ENCODE data around the gene ATP6V0A1. TPM values are rescaled to one million over a fixed set of nuclear protein-coding genes. Genes with fewer than 3 reads are reported as not detected.

ATP6V0A1 gene
- total RNA-seq, 1 experiment from 2014 or later = 55.2 TPM

DNA sequence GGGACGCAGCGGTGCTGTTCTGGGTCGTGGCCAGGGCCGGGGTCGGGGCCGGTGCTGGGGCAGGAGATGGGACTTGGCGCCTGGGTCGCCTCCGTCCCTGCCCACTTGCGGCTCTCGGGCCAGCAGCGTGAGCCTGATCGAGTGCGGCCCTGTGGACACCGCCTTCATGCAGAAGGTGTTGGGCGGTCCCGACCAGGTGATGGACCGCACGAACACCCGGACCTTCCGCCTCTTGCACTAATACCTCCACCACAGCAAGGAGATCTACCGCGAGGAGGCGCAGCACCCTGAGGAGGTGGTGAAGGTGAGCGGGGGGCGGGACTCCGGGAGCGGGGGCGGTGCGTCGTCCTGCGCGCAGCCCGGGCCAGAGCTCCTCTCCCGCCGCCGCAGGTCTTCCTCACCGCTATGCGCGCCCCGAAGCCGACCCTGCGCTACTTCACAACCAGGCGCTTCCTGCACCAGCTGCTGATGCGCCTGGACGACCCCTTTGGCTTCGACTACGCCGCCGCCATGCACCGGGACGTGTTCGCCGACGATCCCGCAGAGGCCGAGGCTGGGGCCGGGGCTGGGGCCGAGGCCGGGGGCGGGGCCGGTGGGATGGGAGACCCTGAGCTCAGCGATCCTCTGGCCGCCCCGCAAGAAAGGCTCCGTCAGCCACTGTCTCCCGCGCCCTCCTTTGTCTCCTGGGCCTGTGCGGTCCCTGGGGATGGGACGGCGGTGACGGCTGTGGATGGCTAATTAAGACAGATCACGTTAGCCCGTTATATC lies 89.6 kb downstream of the ATP6V0A1 start (continued):
- TF ChIP-seq ZNF317 (CRISPR knock-in tag; IDR thresholded peaks at IDR 0.05; ENCODE audit: borderline replicate concordance, low read depth) (no peak), FOXK1 (CRISPR knock-in tag; IDR thresholded peaks at IDR 0.05) (no peak), NFYB (CRISPR knock-in tag; conservative IDR thresholded peaks at IDR 0.05; ENCODE audit: low read depth) (no peak), NFE2L1 (CRISPR knock-in tag; IDR thresholded peaks at IDR 0.05) (no peak), ESRRA (CRISPR knock-in tag; IDR thresholded peaks at IDR 0.05; ENCODE audit: borderline replicate concordance) (no peak), FOXJ3 (CRISPR knock-in tag; IDR thresholded peaks at IDR 0.05; ENCODE audit: borderline replicate concordance) (no peak), CREB1 (CRISPR knock-in tag; IDR thresholded peaks at IDR 0.05) (no peak), GABPB1 (CRISPR knock-in tag; IDR thresholded peaks at IDR 0.05) (no peak), KAT7 (CRISPR knock-in tag; IDR thresholded peaks at IDR 0.05; ENCODE audit: borderline replicate concordance) (no peak), ZNF121 (CRISPR knock-in tag; IDR thresholded peaks at IDR 0.05) (no peak), HMGA2 (CRISPR knock-in tag; IDR thresholded peaks at IDR 0.05) (no peak), RELA (CRISPR knock-in tag; IDR thresholded peaks at IDR 0.05; ENCODE audit: borderline replicate concordance) (no peak), MYBL2 (CRISPR knock-in tag; IDR thresholded peaks at IDR 0.05) (0 out of 2 replicates have a peak, but pooled peaks have one; percentile 43), CBFB (CRISPR knock-in tag; IDR thresholded peaks at IDR 0.05; ENCODE audit: low read depth) (peak; percentile 37; the same call in 1 of the 2 replicates), TEAD4 (CRISPR knock-in tag; IDR thresholded peaks at IDR 0.05) (no peak)
- TF ChIP-seq, protein P1, sequence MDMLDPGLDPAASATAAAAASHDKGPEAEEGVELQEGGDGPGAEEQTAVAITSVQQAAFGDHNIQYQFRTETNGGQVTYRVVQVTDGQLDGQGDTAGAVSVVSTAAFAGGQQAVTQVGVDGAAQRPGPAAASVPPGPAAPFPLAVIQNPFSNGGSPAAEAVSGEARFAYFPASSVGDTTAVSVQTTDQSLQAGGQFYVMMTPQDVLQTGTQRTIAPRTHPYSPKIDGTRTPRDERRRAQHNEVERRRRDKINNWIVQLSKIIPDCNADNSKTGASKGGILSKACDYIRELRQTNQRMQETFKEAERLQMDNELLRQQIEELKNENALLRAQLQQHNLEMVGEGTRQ (CRISPR knock-in tag; IDR thresholded peaks at IDR 0.05) = peak; percentile 60
- TF ChIP-seq, protein P2, sequence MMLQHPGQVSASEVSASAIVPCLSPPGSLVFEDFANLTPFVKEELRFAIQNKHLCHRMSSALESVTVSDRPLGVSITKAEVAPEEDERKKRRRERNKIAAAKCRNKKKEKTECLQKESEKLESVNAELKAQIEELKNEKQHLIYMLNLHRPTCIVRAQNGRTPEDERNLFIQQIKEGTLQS (CRISPR knock-in tag; conservative IDR thresholded peaks at IDR 0.05) = no peak
- TF ChIP-seq, protein P3, sequence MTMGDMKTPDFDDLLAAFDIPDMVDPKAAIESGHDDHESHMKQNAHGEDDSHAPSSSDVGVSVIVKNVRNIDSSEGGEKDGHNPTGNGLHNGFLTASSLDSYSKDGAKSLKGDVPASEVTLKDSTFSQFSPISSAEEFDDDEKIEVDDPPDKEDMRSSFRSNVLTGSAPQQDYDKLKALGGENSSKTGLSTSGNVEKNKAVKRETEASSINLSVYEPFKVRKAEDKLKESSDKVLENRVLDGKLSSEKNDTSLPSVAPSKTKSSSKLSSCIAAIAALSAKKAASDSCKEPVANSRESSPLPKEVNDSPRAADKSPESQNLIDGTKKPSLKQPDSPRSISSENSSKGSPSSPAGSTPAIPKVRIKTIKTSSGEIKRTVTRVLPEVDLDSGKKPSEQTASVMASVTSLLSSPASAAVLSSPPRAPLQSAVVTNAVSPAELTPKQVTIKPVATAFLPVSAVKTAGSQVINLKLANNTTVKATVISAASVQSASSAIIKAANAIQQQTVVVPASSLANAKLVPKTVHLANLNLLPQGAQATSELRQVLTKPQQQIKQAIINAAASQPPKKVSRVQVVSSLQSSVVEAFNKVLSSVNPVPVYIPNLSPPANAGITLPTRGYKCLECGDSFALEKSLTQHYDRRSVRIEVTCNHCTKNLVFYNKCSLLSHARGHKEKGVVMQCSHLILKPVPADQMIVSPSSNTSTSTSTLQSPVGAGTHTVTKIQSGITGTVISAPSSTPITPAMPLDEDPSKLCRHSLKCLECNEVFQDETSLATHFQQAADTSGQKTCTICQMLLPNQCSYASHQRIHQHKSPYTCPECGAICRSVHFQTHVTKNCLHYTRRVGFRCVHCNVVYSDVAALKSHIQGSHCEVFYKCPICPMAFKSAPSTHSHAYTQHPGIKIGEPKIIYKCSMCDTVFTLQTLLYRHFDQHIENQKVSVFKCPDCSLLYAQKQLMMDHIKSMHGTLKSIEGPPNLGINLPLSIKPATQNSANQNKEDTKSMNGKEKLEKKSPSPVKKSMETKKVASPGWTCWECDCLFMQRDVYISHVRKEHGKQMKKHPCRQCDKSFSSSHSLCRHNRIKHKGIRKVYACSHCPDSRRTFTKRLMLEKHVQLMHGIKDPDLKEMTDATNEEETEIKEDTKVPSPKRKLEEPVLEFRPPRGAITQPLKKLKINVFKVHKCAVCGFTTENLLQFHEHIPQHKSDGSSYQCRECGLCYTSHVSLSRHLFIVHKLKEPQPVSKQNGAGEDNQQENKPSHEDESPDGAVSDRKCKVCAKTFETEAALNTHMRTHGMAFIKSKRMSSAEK (CRISPR knock-in tag; IDR thresholded peaks at IDR 0.05; ENCODE audit: borderline replicate concordance) = no peak
- TF ChIP-seq, protein P4, sequence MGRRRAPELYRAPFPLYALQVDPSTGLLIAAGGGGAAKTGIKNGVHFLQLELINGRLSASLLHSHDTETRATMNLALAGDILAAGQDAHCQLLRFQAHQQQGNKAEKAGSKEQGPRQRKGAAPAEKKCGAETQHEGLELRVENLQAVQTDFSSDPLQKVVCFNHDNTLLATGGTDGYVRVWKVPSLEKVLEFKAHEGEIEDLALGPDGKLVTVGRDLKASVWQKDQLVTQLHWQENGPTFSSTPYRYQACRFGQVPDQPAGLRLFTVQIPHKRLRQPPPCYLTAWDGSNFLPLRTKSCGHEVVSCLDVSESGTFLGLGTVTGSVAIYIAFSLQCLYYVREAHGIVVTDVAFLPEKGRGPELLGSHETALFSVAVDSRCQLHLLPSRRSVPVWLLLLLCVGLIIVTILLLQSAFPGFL (CRISPR knock-in tag; IDR thresholded peaks at IDR 0.05; ENCODE audit: borderline replicate concordance) = no peak
- TF ChIP-seq, protein P5, sequence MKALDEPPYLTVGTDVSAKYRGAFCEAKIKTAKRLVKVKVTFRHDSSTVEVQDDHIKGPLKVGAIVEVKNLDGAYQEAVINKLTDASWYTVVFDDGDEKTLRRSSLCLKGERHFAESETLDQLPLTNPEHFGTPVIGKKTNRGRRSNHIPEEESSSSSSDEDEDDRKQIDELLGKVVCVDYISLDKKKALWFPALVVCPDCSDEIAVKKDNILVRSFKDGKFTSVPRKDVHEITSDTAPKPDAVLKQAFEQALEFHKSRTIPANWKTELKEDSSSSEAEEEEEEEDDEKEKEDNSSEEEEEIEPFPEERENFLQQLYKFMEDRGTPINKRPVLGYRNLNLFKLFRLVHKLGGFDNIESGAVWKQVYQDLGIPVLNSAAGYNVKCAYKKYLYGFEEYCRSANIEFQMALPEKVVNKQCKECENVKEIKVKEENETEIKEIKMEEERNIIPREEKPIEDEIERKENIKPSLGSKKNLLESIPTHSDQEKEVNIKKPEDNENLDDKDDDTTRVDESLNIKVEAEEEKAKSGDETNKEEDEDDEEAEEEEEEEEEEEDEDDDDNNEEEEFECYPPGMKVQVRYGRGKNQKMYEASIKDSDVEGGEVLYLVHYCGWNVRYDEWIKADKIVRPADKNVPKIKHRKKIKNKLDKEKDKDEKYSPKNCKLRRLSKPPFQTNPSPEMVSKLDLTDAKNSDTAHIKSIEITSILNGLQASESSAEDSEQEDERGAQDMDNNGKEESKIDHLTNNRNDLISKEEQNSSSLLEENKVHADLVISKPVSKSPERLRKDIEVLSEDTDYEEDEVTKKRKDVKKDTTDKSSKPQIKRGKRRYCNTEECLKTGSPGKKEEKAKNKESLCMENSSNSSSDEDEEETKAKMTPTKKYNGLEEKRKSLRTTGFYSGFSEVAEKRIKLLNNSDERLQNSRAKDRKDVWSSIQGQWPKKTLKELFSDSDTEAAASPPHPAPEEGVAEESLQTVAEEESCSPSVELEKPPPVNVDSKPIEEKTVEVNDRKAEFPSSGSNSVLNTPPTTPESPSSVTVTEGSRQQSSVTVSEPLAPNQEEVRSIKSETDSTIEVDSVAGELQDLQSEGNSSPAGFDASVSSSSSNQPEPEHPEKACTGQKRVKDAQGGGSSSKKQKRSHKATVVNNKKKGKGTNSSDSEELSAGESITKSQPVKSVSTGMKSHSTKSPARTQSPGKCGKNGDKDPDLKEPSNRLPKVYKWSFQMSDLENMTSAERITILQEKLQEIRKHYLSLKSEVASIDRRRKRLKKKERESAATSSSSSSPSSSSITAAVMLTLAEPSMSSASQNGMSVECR (CRISPR knock-in tag; IDR thresholded peaks at IDR 0.05; ENCODE audit: borderline replicate concordance) = peak; percentile 15; the same call in 1 of the 2 replicates
- TF ChIP-seq, protein P6, sequence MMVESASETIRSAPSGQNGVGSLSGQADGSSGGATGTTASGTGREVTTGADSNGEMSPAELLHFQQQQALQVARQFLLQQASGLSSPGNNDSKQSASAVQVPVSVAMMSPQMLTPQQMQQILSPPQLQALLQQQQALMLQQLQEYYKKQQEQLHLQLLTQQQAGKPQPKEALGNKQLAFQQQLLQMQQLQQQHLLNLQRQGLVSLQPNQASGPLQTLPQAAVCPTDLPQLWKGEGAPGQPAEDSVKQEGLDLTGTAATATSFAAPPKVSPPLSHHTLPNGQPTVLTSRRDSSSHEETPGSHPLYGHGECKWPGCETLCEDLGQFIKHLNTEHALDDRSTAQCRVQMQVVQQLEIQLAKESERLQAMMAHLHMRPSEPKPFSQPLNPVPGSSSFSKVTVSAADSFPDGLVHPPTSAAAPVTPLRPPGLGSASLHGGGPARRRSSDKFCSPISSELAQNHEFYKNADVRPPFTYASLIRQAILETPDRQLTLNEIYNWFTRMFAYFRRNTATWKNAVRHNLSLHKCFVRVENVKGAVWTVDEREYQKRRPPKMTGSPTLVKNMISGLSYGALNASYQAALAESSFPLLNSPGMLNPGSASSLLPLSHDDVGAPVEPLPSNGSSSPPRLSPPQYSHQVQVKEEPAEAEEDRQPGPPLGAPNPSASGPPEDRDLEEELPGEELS (CRISPR knock-in tag; IDR thresholded peaks at IDR 0.05) = peak; percentile 16; the same call in 1 of the 2 replicates
- TF ChIP-seq, protein P7, sequence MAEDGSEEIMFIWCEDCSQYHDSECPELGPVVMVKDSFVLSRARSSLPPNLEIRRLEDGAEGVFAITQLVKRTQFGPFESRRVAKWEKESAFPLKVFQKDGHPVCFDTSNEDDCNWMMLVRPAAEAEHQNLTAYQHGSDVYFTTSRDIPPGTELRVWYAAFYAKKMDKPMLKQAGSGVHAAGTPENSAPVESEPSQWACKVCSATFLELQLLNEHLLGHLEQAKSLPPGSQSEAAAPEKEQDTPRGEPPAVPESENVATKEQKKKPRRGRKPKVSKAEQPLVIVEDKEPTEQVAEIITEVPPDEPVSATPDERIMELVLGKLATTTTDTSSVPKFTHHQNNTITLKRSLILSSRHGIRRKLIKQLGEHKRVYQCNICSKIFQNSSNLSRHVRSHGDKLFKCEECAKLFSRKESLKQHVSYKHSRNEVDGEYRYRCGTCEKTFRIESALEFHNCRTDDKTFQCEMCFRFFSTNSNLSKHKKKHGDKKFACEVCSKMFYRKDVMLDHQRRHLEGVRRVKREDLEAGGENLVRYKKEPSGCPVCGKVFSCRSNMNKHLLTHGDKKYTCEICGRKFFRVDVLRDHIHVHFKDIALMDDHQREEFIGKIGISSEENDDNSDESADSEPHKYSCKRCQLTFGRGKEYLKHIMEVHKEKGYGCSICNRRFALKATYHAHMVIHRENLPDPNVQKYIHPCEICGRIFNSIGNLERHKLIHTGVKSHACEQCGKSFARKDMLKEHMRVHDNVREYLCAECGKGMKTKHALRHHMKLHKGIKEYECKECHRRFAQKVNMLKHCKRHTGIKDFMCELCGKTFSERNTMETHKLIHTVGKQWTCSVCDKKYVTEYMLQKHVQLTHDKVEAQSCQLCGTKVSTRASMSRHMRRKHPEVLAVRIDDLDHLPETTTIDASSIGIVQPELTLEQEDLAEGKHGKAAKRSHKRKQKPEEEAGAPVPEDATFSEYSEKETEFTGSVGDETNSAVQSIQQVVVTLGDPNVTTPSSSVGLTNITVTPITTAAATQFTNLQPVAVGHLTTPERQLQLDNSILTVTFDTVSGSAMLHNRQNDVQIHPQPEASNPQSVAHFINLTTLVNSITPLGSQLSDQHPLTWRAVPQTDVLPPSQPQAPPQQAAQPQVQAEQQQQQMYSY (CRISPR knock-in tag; IDR thresholded peaks at IDR 0.05) = no peak
